Activated CD4-positive, alpha-beta T cell treated with anti-CD3 and anti-CD28 coated beads, Interleukin-2, amount 10 ng/mL, durations not matched to agents 7 days and 5 days (primary cell): Measurements from ENCODE around the gene MMRN2. TPM values are rescaled to one million over a fixed set of nuclear protein-coding genes. Genes with fewer than 3 reads are reported as not detected.

ENCODE experiments used
- CTCF ChIA-PET: fragments of 350-600 bp; sonication (Branson Sonifier 250); formaldehyde crosslinking; loops from one replicate; lab custom pipeline; 2021; ENCODE audit warnings: antibody characterized with exemption; lab: Charles Lee
- POLR2A ChIA-PET: fragments of 350-600 bp; sonication (Branson Sonifier 250); formaldehyde crosslinking; loops from one replicate; lab custom pipeline; 2021; ENCODE audit warnings: antibody characterized with exemption; lab: Charles Lee
- DNase-seq: peaks from one replicate; pipeline ENCODE4 v3.0.0-alpha.2; 2020
- H3K27ac Mint-ChIP-seq: one replicate; pipeline ENCODE4 v1.8.0; 2021; ENCODE audit warnings: mild to moderate bottlenecking, moderate library complexity, mixed read lengths
- H3K27me3 Mint-ChIP-seq: one replicate; pipeline ENCODE4 v1.8.0; 2021; ENCODE audit warnings: mixed read lengths
- H3K36me3 Mint-ChIP-seq: one replicate; pipeline ENCODE4 v1.8.0; 2021; ENCODE audit warnings: low read depth, mixed read lengths
- H3K4me1 Mint-ChIP-seq: one replicate; pipeline ENCODE4 v1.8.0; 2021; ENCODE audit warnings: mixed read lengths
- H3K4me3 Mint-ChIP-seq: one replicate; pipeline ENCODE4 v1.8.0; 2021; ENCODE audit warnings: mild to moderate bottlenecking, moderate library complexity, mixed read lengths
- H3K9me3 Mint-ChIP-seq: one replicate; pipeline ENCODE4 v1.8.0; 2021; ENCODE audit warnings: mixed read lengths
- total RNA-seq, 2 experiments: library from RNA; stranded (reverse); gene quantifications; one replicate each; pipeline ENCODE4 v1.2.3, GENCODE V29; 2021

Gene MMRN2
- total RNA-seq, 2 experiments from 2014 or later: not detected

DNA sequence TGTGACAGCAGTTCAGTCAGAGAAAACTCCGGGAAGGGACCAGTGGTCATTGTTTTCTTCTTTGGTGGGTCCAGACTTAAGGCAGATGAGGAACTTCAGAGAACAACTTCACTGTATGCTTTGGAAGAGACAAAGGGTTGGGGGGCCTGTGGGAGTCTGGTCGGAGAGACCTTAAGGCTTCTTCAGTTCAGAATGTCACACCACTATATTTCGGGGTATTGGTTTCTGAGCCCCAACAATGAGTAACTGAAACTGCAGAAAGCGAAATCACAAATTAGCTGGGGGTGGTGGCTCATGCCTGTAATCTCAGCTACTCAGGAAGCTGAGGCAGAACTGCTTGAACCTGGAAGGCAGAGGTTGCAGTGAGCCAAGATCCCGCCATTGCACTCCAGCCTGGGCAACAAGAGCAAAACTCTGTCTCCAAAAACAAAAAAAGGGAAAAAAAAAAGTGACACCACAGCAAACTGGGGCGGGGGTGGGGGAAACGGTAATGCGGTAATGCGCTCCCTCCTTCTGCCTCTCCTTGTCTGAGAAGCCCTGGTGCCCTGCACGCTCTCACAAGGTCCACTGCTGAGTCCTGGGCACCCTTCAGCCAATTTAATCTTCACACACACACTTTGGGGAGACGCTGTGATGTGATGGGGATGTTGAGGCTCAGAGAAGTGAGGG, 8.7 kb upstream of the MMRN2 start:
- DNase-seq: no peak

GRCh38 chr10:86964847-86965190, 7.4 kb upstream of the MMRN2 start:
- Mint-ChIP-seq H3K27ac (no peak overlapping the region), H3K36me3 (no peaks in the 10 kb centered on the region), H3K27me3 (peaks cover 15% of the 10 kb centered on the region), H3K4me3 (no peak overlapping the region), H3K4me1 (peaks cover 18% of the 10 kb centered on the region), H3K9me3 (no peaks in the 10 kb centered on the region)
- DNase-seq: no peak
- POLR2A ChIA-PET: no interaction called here
- CTCF ChIA-PET: interaction anchor here (1.5 kb wide), 1 partner anchor 13 kb away, joined by 5 read pairs; no protein-coding TSS in a partner anchor

More for the DNA sequence above, 8.7 kb upstream of the MMRN2 start:
- H3K4me1 Mint-ChIP-seq: peaks cover 19% of the 10 kb centered on the region
- H3K4me3 Mint-ChIP-seq: no peak overlapping the region
- ChIA-PET POLR2A (no interaction called here), CTCF (interaction anchor here (0.6 to 3.6 kb wide), 11 partner anchors 9 to 560 kb away, joined by 3 to 23 read pairs (median 3); partner anchors contain the start of gene MMRN2)
- H3K27ac Mint-ChIP-seq: peak overlapping the region; percentile 9
- peaks cover 15% of the 10 kb centered on the region for H3K27me3 Mint-ChIP-seq
- no peaks in the 10 kb centered on the region for H3K36me3 Mint-ChIP-seq
- H3K9me3 Mint-ChIP-seq: no peaks in the 10 kb centered on the region

GRCh38 chr10:86964061-86964846, 6.8 kb upstream of the MMRN2 start:
- Mint-ChIP-seq H3K9me3 (no peaks in the 10 kb centered on the region), H3K4me3 (no peak overlapping the region), H3K4me1 (peaks cover 18% of the 10 kb centered on the region), H3K27me3 (peaks cover 12% of the 10 kb centered on the region), H3K36me3 (no peaks in the 10 kb centered on the region), H3K27ac (no peak overlapping the region)
- ChIA-PET CTCF (interaction anchor here (1.5 kb wide), 1 partner anchor 12 kb away, joined by 5 read pairs; no protein-coding TSS in a partner anchor), POLR2A (no interaction called here)
- no peak for DNase-seq

- no peak for DNase-seq
- H3K4me1 Mint-ChIP-seq: peaks cover 18% of the 10 kb centered on the region
- no peaks in the 10 kb centered on the region for H3K9me3 Mint-ChIP-seq
- no peaks in the 10 kb centered on the region for H3K36me3 Mint-ChIP-seq
- CTCF ChIA-PET: interaction anchor here (1.3 to 1.5 kb wide), 2 partner anchors 11 to 18 kb away, joined by 4 to 5 read pairs; no protein-coding TSS in a partner anchor
- POLR2A ChIA-PET: no interaction called here
- H3K27me3 Mint-ChIP-seq: peaks cover 6% of the 10 kb centered on the region
- H3K27ac Mint-ChIP-seq: no peak overlapping the region
- H3K4me3 Mint-ChIP-seq: no peak overlapping the region
Observed at GRCh38 chr10:86963341-86963919, 6.0 kb upstream of the MMRN2 start.

DNA sequence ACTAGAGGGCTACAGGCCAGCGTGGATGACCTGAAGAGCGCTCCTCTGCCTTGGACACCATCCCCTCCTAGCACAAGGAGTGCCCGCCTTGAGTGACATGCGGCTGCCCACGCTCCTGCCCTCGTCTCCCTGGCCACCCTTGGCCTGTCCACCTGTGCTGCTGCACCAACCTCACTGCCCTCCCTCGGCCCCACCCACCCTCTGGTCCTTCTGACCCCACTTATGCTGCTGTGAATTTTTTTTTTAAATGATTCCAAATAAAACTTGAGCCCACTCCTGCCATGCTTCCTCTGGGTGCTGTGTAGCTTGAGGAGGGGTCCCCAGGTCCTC, 5.5 kb upstream of the MMRN2 start:
- H3K9me3 Mint-ChIP-seq: no peaks in the 10 kb centered on the region
- no peak overlapping the region for H3K4me3 Mint-ChIP-seq
- POLR2A ChIA-PET: no interaction called here
- H3K27ac Mint-ChIP-seq: no peak overlapping the region
- peaks cover 18% of the 10 kb centered on the region for H3K4me1 Mint-ChIP-seq
- H3K27me3 Mint-ChIP-seq: peaks cover 5% of the 10 kb centered on the region
- CTCF ChIA-PET: interaction anchor here (0.5 to 1.3 kb wide), 3 partner anchors 9 to 276 kb away, joined by 3 to 4 read pairs (median 3); no protein-coding TSS in a partner anchor
- no peak for DNase-seq
- no peaks in the 10 kb centered on the region for H3K36me3 Mint-ChIP-seq

GRCh38 chr10:86962136-86962980, 4.9 kb upstream of the MMRN2 start:
- no peak for DNase-seq
- no peak overlapping the region for H3K27ac Mint-ChIP-seq
- H3K9me3 Mint-ChIP-seq: no peaks in the 10 kb centered on the region

GRCh38 chr10:86961481-86962091, 4.2 kb upstream of the MMRN2 start:
- DNase-seq: no peak
- CTCF ChIA-PET: interaction anchor here (0.6 kb wide), 1 partner anchor 22 kb away, joined by 3 read pairs; no protein-coding TSS in a partner anchor
- peaks cover 14% of the 10 kb centered on the region for H3K4me1 Mint-ChIP-seq
- POLR2A ChIA-PET: no interaction called here
- no peak overlapping the region for H3K4me3 Mint-ChIP-seq
- H3K9me3 Mint-ChIP-seq: no peaks in the 10 kb centered on the region
- no peak overlapping the region for H3K27ac Mint-ChIP-seq
- no peaks in the 10 kb centered on the region for H3K27me3 Mint-ChIP-seq
- H3K36me3 Mint-ChIP-seq: no peaks in the 10 kb centered on the region

More at GRCh38 chr10:86962136-86962980, 4.9 kb upstream of the MMRN2 start:
- ChIA-PET POLR2A (no interaction called here), CTCF (interaction anchor here (0.5 to 1.3 kb wide), 4 partner anchors 8 to 276 kb away, joined by 3 to 4 read pairs (median 3); no protein-coding TSS in a partner anchor)
- Mint-ChIP-seq H3K36me3 (no peaks in the 10 kb centered on the region), H3K27me3 (no peaks in the 10 kb centered on the region), H3K4me3 (no peak overlapping the region), H3K4me1 (peaks cover 15% of the 10 kb centered on the region)

- H3K4me3 Mint-ChIP-seq: no peak overlapping the region
- H3K27ac Mint-ChIP-seq: no peak overlapping the region
- H3K9me3 Mint-ChIP-seq: no peaks in the 10 kb centered on the region
- no peaks in the 10 kb centered on the region for H3K27me3 Mint-ChIP-seq
- POLR2A ChIA-PET: no interaction called here
- H3K36me3 Mint-ChIP-seq: no peaks in the 10 kb centered on the region
- H3K4me1 Mint-ChIP-seq: peaks cover 7% of the 10 kb centered on the region
- DNase-seq: no peak
- CTCF ChIA-PET: interaction anchor here (0.6 to 2.3 kb wide), 8 partner anchors 8 to 272 kb away, joined by 3 to 14 read pairs (median 4); no protein-coding TSS in a partner anchor
Observed at GRCh38 chr10:86960863-86961434, 3.5 kb upstream of the MMRN2 start.

- ChIA-PET CTCF (interaction anchor here (0.6 to 2.3 kb wide), 9 partner anchors 9 to 272 kb away, joined by 3 to 14 read pairs (median 4); no protein-coding TSS in a partner anchor), POLR2A (no interaction called here)
- H3K27me3 Mint-ChIP-seq: no peaks in the 10 kb centered on the region
- H3K4me1 Mint-ChIP-seq: peaks cover 3% of the 10 kb centered on the region
- H3K4me3 Mint-ChIP-seq: no peak overlapping the region
- H3K9me3 Mint-ChIP-seq: no peaks in the 10 kb centered on the region
- no peaks in the 10 kb centered on the region for H3K36me3 Mint-ChIP-seq
- DNase-seq: peak; percentile 42
- no peak overlapping the region for H3K27ac Mint-ChIP-seq
Observed at GRCh38 chr10:86960003-86960862, 2.8 kb upstream of the MMRN2 start.

GRCh38 chr10:86959737-86960002, 2.3 kb upstream of the MMRN2 start:
- no peaks in the 10 kb centered on the region for H3K36me3 Mint-ChIP-seq
- POLR2A ChIA-PET: no interaction called here
- no peak overlapping the region for H3K27ac Mint-ChIP-seq
- no peak overlapping the region for H3K4me3 Mint-ChIP-seq
- CTCF ChIA-PET: interaction anchor here (1.2 to 2.3 kb wide), 3 partner anchors 10 to 271 kb away, joined by 3 to 14 read pairs (median 12); no protein-coding TSS in a partner anchor
- H3K4me1 Mint-ChIP-seq: peaks cover 3% of the 10 kb centered on the region
- DNase-seq: no peak
- no peaks in the 10 kb centered on the region for H3K9me3 Mint-ChIP-seq
- H3K27me3 Mint-ChIP-seq: no peaks in the 10 kb centered on the region
